ENCODE results near the gene FGD2.

DNA sequence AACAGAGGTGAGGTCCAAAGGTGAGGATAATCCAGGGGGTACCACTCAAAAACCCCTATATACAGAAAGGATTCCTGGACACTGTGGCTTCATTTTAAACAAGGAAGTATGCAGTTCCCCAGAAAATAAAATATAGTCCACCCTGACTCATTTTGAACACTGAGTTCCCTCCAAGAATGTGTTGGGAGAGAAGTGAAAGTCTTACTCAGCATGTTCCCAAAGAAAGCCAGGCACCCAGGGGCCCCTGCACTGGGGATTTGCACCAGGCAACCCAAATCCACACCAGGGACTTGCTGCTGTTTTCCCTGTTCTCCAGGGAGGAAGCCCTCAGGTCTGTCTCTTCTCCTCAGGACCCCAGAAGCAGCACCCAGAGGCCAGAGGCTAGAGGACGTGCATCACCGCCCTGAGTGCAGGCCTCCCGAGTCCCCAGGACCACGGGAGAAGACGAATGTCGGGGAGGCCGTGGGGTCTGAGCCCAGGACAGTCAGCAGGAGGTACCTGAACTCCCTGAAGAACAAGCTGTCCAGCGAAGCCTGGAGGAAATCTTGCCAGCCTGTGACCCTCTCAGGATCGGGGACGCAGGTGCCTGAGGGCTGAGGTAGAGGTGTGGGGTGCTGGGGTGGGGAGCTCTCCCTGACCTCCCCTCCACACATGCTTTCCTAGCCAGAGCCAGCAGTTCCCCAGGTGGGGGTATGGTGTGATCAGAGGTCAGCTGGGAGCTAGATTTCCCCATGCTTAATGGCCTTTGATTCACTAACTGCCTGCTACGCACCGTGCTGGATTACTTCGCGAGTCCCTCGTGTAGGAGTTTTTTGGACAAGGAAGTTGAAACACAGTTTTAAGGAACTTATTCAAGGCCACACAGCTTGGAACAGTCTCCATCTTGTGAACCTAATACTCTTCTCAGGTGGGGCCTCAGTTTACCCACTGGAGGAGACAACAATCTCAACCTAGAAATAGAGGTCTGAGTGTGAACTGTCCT lies 3.3 kb downstream of the FGD2 start:
- TF ChIP-seq, protein P1, sequence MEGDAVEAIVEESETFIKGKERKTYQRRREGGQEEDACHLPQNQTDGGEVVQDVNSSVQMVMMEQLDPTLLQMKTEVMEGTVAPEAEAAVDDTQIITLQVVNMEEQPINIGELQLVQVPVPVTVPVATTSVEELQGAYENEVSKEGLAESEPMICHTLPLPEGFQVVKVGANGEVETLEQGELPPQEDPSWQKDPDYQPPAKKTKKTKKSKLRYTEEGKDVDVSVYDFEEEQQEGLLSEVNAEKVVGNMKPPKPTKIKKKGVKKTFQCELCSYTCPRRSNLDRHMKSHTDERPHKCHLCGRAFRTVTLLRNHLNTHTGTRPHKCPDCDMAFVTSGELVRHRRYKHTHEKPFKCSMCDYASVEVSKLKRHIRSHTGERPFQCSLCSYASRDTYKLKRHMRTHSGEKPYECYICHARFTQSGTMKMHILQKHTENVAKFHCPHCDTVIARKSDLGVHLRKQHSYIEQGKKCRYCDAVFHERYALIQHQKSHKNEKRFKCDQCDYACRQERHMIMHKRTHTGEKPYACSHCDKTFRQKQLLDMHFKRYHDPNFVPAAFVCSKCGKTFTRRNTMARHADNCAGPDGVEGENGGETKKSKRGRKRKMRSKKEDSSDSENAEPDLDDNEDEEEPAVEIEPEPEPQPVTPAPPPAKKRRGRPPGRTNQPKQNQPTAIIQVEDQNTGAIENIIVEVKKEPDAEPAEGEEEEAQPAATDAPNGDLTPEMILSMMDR (IDR thresholded peaks at IDR 0.05) = no peak
- TF ChIP-seq POLR2A (IDR thresholded peaks at IDR 0.05) = no peak
